ENCODE measurements around the gene PKDCC. TPM values are rescaled to one million over a fixed set of nuclear protein-coding genes. Genes with fewer than 3 reads are reported as not detected.

PKDCC gene
- total RNA-seq, 1 donor from 2014 or later = not detected

GRCh38 chr2:42036940-42037339 is 10.9 kb upstream of the PKDCC start:
- no peak overlapping the region for H3K27ac Mint-ChIP-seq
- intact Hi-C loops (cut with micrococcal nuclease) = no loop called here
- no peaks in the 10 kb centered on the region for H3K9me3 Mint-ChIP-seq
- H3K27me3 Mint-ChIP-seq = peaks cover 13% of the 10 kb centered on the region
- no peaks in the 10 kb centered on the region for H3K36me3 Mint-ChIP-seq (ENCODE audit: low read depth)
- H3K4me1 Mint-ChIP-seq = no peaks in the 10 kb centered on the region
- H3K4me3 Mint-ChIP-seq = no peak overlapping the region
- DNase-seq = no peak

- H3K27me3 Mint-ChIP-seq = peaks cover 45% of the 10 kb centered on the region
- H3K4me3 Mint-ChIP-seq = no peak overlapping the region
- no peaks in the 10 kb centered on the region for H3K9me3 Mint-ChIP-seq
- H3K36me3 Mint-ChIP-seq (ENCODE audit: low read depth) = no peaks in the 10 kb centered on the region
- intact Hi-C loops (cut with micrococcal nuclease) = no loop called here
- no peak overlapping the region for H3K27ac Mint-ChIP-seq
- no peak for DNase-seq
- no peaks in the 10 kb centered on the region for H3K4me1 Mint-ChIP-seq
These were observed 7.1 kb upstream of the PKDCC start for GRCh38 chr2:42040643-42041278.

GRCh38 chr2:42041377-42042127 is 6.3 kb upstream of the PKDCC start:
- Mint-ChIP-seq H3K27ac (no peak overlapping the region), H3K36me3 (ENCODE audit: low read depth) (no peaks in the 10 kb centered on the region), H3K4me3 (no peak overlapping the region), H3K27me3 (peaks cover 52% of the 10 kb centered on the region), H3K9me3 (no peaks in the 10 kb centered on the region), H3K4me1 (no peaks in the 10 kb centered on the region)
- intact Hi-C loops (cut with micrococcal nuclease) = no loop called here
- DNase-seq = no peak

GRCh38 chr2:42042631-42043355 is 5.0 kb upstream of the PKDCC start:
- no peak overlapping the region for H3K4me3 Mint-ChIP-seq
- peaks cover 52% of the 10 kb centered on the region for H3K27me3 Mint-ChIP-seq
- no peak for DNase-seq
- intact Hi-C loops (cut with micrococcal nuclease) = no loop called here
- no peaks in the 10 kb centered on the region for H3K9me3 Mint-ChIP-seq
- peaks cover 3% of the 10 kb centered on the region for H3K4me1 Mint-ChIP-seq
- no peaks in the 10 kb centered on the region for H3K36me3 Mint-ChIP-seq (ENCODE audit: low read depth)
- no peak overlapping the region for H3K27ac Mint-ChIP-seq

- peaks cover 3% of the 10 kb centered on the region for H3K4me1 Mint-ChIP-seq
- no peaks in the 10 kb centered on the region for H3K9me3 Mint-ChIP-seq
- H3K27ac Mint-ChIP-seq = no peak overlapping the region
- no peaks in the 10 kb centered on the region for H3K36me3 Mint-ChIP-seq (ENCODE audit: low read depth)
- no peak for DNase-seq
- H3K27me3 Mint-ChIP-seq = peaks cover 54% of the 10 kb centered on the region
- H3K4me3 Mint-ChIP-seq = no peak overlapping the region
- intact Hi-C loops (cut with micrococcal nuclease) = no loop called here
These were observed 3.9 kb upstream of the PKDCC start for GRCh38 chr2:42043789-42044394.

- H3K9me3 Mint-ChIP-seq = no peaks in the 10 kb centered on the region
- intact Hi-C loops (cut with micrococcal nuclease) = no loop called here
- no peak for DNase-seq
- no peak overlapping the region for H3K27ac Mint-ChIP-seq
- H3K4me3 Mint-ChIP-seq = no peak overlapping the region
- H3K36me3 Mint-ChIP-seq (ENCODE audit: low read depth) = no peaks in the 10 kb centered on the region
- peaks cover 3% of the 10 kb centered on the region for H3K4me1 Mint-ChIP-seq
- peaks cover 65% of the 10 kb centered on the region for H3K27me3 Mint-ChIP-seq
These were observed 2.9 kb upstream of the PKDCC start for GRCh38 chr2:42044939-42045338.

- DNase-seq = no peak
- Mint-ChIP-seq H3K4me3 (no peak overlapping the region), H3K27me3 (peaks cover 69% of the 10 kb centered on the region), H3K4me1 (peaks cover 3% of the 10 kb centered on the region), H3K36me3 (ENCODE audit: low read depth) (no peaks in the 10 kb centered on the region), H3K27ac (no peak overlapping the region), H3K9me3 (no peaks in the 10 kb centered on the region)
- intact Hi-C loops (cut with micrococcal nuclease) = no loop called here
These were observed 2.5 kb upstream of the PKDCC start for GRCh38 chr2:42045352-42045751.

GRCh38 chr2:42045848-42046748 is 1.7 kb upstream of the PKDCC start:
- H3K4me1 Mint-ChIP-seq = peaks cover 3% of the 10 kb centered on the region
- H3K36me3 Mint-ChIP-seq (ENCODE audit: low read depth) = no peaks in the 10 kb centered on the region
- no peaks in the 10 kb centered on the region for H3K9me3 Mint-ChIP-seq
- intact Hi-C loops (cut with micrococcal nuclease) = no loop called here
- H3K27me3 Mint-ChIP-seq = peaks cover 74% of the 10 kb centered on the region
- no peak overlapping the region for H3K4me3 Mint-ChIP-seq
- H3K27ac Mint-ChIP-seq = no peak overlapping the region
- no peak for DNase-seq

GRCh38 chr2:42046819-42047487 is 868 bp upstream of the PKDCC start:
- H3K4me1 Mint-ChIP-seq = peaks cover 3% of the 10 kb centered on the region
- H3K27me3 Mint-ChIP-seq = peaks cover 67% of the 10 kb centered on the region
- no peaks in the 10 kb centered on the region for H3K9me3 Mint-ChIP-seq
- H3K27ac Mint-ChIP-seq = no peak overlapping the region
- intact Hi-C loops (cut with micrococcal nuclease) = no loop called here
- no peaks in the 10 kb centered on the region for H3K36me3 Mint-ChIP-seq (ENCODE audit: low read depth)
- no peak for DNase-seq
- peak overlapping the region; percentile 69 for H3K4me3 Mint-ChIP-seq

- Mint-ChIP-seq H3K36me3 (ENCODE audit: low read depth) (no peaks in the 10 kb centered on the region), H3K9me3 (no peaks in the 10 kb centered on the region), H3K27me3 (peaks cover 56% of the 10 kb centered on the region), H3K4me3 (peak overlapping the region; percentile 47), H3K4me1 (peaks cover 3% of the 10 kb centered on the region), H3K27ac (no peak overlapping the region)
- intact Hi-C loops (cut with micrococcal nuclease) = no loop called here
- DNase-seq = no peak
These were observed 739 bp downstream of the PKDCC start for GRCh38 chr2:42048299-42049220.

- peaks cover 3% of the 10 kb centered on the region for H3K4me1 Mint-ChIP-seq
- DNase-seq = no peak
- H3K27ac Mint-ChIP-seq = no peak overlapping the region
- H3K9me3 Mint-ChIP-seq = no peaks in the 10 kb centered on the region
- no peaks in the 10 kb centered on the region for H3K36me3 Mint-ChIP-seq (ENCODE audit: low read depth)
- H3K27me3 Mint-ChIP-seq = peaks cover 48% of the 10 kb centered on the region
- no peak overlapping the region for H3K4me3 Mint-ChIP-seq
- intact Hi-C loops (cut with micrococcal nuclease) = no loop called here
These were observed 1.6 kb downstream of the PKDCC start for GRCh38 chr2:42049221-42050009.
